NOMO-1 (cell line): Measurements from ENCODE around the gene KLLN.
"Not testable (repeated sequence)": the region's sequence is repeated elsewhere in the genome, so short reads cannot be mapped to it uniquely, and the experiment has no call there.

Experiments used
- DNase-seq, 2 experiments: peaks; one replicate each; lab custom pipeline; 2025; ENCODE audit not compliant: unreplicated experiment in 2 of 2; lab: John Stamatoyannopoulos, UW

Gene KLLN

GRCh38 chr10:87843714-87844113 lies 19.6 kb downstream of the KLLN start:
- DNase-seq: no peak

- no peak for DNase-seq
These were observed 20.4 kb downstream of the KLLN start for GRCh38 chr10:87842776-87843497.

GRCh38 chr10:87842220-87842641 lies 21.1 kb downstream of the KLLN start:
- no peak for DNase-seq

GRCh38 chr10:87841186-87841585 lies 22.1 kb downstream of the KLLN start:
- no peak for DNase-seq

GRCh38 chr10:87838650-87839049 lies 24.7 kb downstream of the KLLN start:
- no peak for DNase-seq

GRCh38 chr10:87837445-87837844 lies 25.9 kb downstream of the KLLN start:
- peak; percentile 22 to 89 for DNase-seq

GRCh38 chr10:87836098-87836497 lies 27.2 kb downstream of the KLLN start:
- no peak for DNase-seq

GRCh38 chr10:87829986-87830729 lies 33.2 kb downstream of the KLLN start:
- DNase-seq: no peak

GRCh38 chr10:87829051-87829450 lies 34.3 kb downstream of the KLLN start:
- DNase-seq: not testable (repeated sequence)

GRCh38 chr10:87827681-87828080 lies 35.7 kb downstream of the KLLN start:
- no peak for DNase-seq

- no peak for DNase-seq
These were observed 36.7 kb downstream of the KLLN start for GRCh38 chr10:87826653-87827052.

GRCh38 chr10:87819289-87819585 lies 44.1 kb downstream of the KLLN start:
- no peak for DNase-seq

GRCh38 chr10:87818505-87819288 lies 44.6 kb downstream of the KLLN start:
- DNase-seq: peak; percentile 43 to 52

GRCh38 chr10:87817609-87818504 lies 45.5 kb downstream of the KLLN start, which contains the start of gene ATAD1:
TSS of gene ATAD1 (minus strand) at chr10:87818226. CDS start at chr10:87814599, 3,627 bp downstream.
- peak; percentile 90 for DNase-seq

- peak; percentile 8 to 40 for DNase-seq
These were observed 46.3 kb downstream of the KLLN start for GRCh38 chr10:87816898-87817608.

- no peak for DNase-seq
These were observed 47.0 kb downstream of the KLLN start for GRCh38 chr10:87816163-87816897.
